H9 (cell line): ENCODE data around the gene DCST1. TPM values are rescaled to one million over a fixed set of nuclear protein-coding genes. Genes with fewer than 3 reads are reported as not detected.

Experiments
- DNase-seq: peaks from one replicate; pipeline ENCODE4 v3.0.0-alpha.2; 2017
- H2AFZ ChIP-seq: one replicate; pipeline ENCODE4 v1.6.1; 2013; ENCODE audit warnings: mild to moderate bottlenecking, low read length, control low read depth, moderate library complexity
- H2AK5ac ChIP-seq: 2 replicates; pipeline ENCODE4 v1.6.1; 2013; ENCODE audit warnings: low read length, control low read depth, mixed read lengths; ENCODE audit not compliant: insufficient read length
- H2BK120ac ChIP-seq: one replicate; pipeline ENCODE4 v1.6.1; 2013; ENCODE audit warnings: low read depth, mild to moderate bottlenecking, low read length, control low read depth, inconsistent platforms; ENCODE audit not compliant: poor library complexity, severe bottlenecking
- H2BK12ac ChIP-seq: 2 replicates; pipeline ENCODE4 v1.6.1; 2013; ENCODE audit warnings: low read length, control low read depth, mixed read lengths, low read depth; ENCODE audit not compliant: insufficient read length
- H2BK15ac ChIP-seq: 2 replicates; pipeline ENCODE4 v1.6.1; 2013; ENCODE audit warnings: low read depth, low read length, control low read depth
- H2BK20ac ChIP-seq: one replicate; pipeline ENCODE4 v1.6.1; 2013; ENCODE audit warnings: low read depth, mild to moderate bottlenecking, low read length, control low read depth, inconsistent platforms; ENCODE audit not compliant: poor library complexity, severe bottlenecking
- H2BK5ac ChIP-seq: 2 replicates; pipeline ENCODE4 v1.6.1; 2013; ENCODE audit warnings: low read length, control low read depth, mixed read lengths; ENCODE audit not compliant: insufficient read length
- H3K14ac ChIP-seq: 2 replicates; pipeline ENCODE4 v1.6.1; 2013; ENCODE audit warnings: low read length, control low read depth; ENCODE audit not compliant: insufficient read depth
- H3K18ac ChIP-seq: 2 replicates; pipeline ENCODE4 v1.6.1; 2013; ENCODE audit warnings: low read depth, mild to moderate bottlenecking, mixed read lengths, low read length, control low read depth; ENCODE audit not compliant: insufficient read length
- H3K23ac ChIP-seq: 2 replicates; pipeline ENCODE4 v1.6.1; 2013; ENCODE audit warnings: low read length, control low read depth, mixed read lengths, low read depth; ENCODE audit not compliant: insufficient read length
- H3K23me2 ChIP-seq: 2 replicates; pipeline ENCODE4 v1.6.1; 2013; ENCODE audit warnings: low read depth, mild to moderate bottlenecking, mixed read lengths, low read length, control low read depth; ENCODE audit not compliant: insufficient read length, poor library complexity, severe bottlenecking
- H3K27ac ChIP-seq: 2 replicates; pipeline ENCODE4 v1.5.1; 2013; ENCODE audit warnings: low read length, control low read depth, mixed read lengths, low read depth; ENCODE audit not compliant: insufficient read length
- H3K27me3 ChIP-seq: 2 replicates; pipeline ENCODE4 v1.6.1; 2013; ENCODE audit warnings: low read length, control low read depth, inconsistent platforms; ENCODE audit not compliant: insufficient read depth
- H3K4ac ChIP-seq: 2 replicates; pipeline ENCODE4 v1.6.1; 2013; ENCODE audit warnings: low read depth, mild to moderate bottlenecking, control low read depth, inconsistent platforms, low read length, moderate library complexity
- H3K4me1 ChIP-seq: 2 replicates; pipeline ENCODE4 v1.6.1; 2013; ENCODE audit warnings: low read length, control low read depth, inconsistent platforms; ENCODE audit not compliant: insufficient read depth
- H3K4me2 ChIP-seq: 2 replicates; pipeline ENCODE4 v1.6.1; 2013; ENCODE audit warnings: low read length, control low read depth, mixed read lengths; ENCODE audit not compliant: insufficient read length, insufficient read depth
- H3K56ac ChIP-seq: 2 replicates; pipeline ENCODE4 v1.6.1; 2013; ENCODE audit warnings: low read depth, mild to moderate bottlenecking, mixed read lengths, low read length, control low read depth; ENCODE audit not compliant: insufficient read length
- H3K79me1 ChIP-seq: 2 replicates; pipeline ENCODE4 v1.6.1; 2013; ENCODE audit warnings: low read depth, mild to moderate bottlenecking, moderate library complexity, low read length, control low read depth, inconsistent platforms; ENCODE audit not compliant: insufficient read depth, poor library complexity, severe bottlenecking
- H3K79me2 ChIP-seq: 2 replicates; pipeline ENCODE4 v1.6.1; 2013; ENCODE audit warnings: low read length, control low read depth, inconsistent platforms; ENCODE audit not compliant: insufficient read depth
- H3K9ac ChIP-seq: 2 replicates; pipeline ENCODE4 v1.6.1; 2013; ENCODE audit warnings: low read length, control low read depth, mixed read lengths; ENCODE audit not compliant: insufficient read length; ENCODE audit errors: extremely low read depth
- H3K9me3 ChIP-seq: one replicate; pipeline ENCODE4 v1.6.1; 2013; ENCODE audit warnings: low read depth, low read length, inconsistent platforms; ENCODE audit not compliant: control insufficient read depth
- H3T11ph ChIP-seq: one replicate; pipeline ENCODE4 v1.6.1; 2013; ENCODE audit warnings: mild to moderate bottlenecking, low read length, control low read depth, inconsistent platforms
- H4K20me1 ChIP-seq: one replicate; pipeline ENCODE4 v1.6.1; 2013; ENCODE audit not compliant: control insufficient read depth, insufficient read length, insufficient read depth
- H4K5ac ChIP-seq: 2 replicates; pipeline ENCODE4 v1.6.1; 2013; ENCODE audit warnings: low read depth, mild to moderate bottlenecking, mixed read lengths, low read length, control low read depth; ENCODE audit not compliant: insufficient read length
- H4K8ac ChIP-seq: replicated peaks from 2 replicates; pipeline ENCODE4 v1.6.1; 2013; ENCODE audit warnings: low read length, control low read depth, mixed read lengths, low read depth; ENCODE audit not compliant: insufficient read length
- H4K91ac ChIP-seq: 2 replicates; pipeline ENCODE4 v1.6.1; 2013; ENCODE audit warnings: low read depth, mild to moderate bottlenecking, moderate library complexity, mixed read lengths, low read length, control low read depth; ENCODE audit not compliant: insufficient read length
- H3K27ac Mint-ChIP-seq, 3 experiments: 2 replicates in 2 of 3; 3 replicates in 1 of 3; pipeline ENCODE4 v1.8.0; 2020 to 2021; ENCODE audit warnings: mixed read lengths in 3 of 3, mild to moderate bottlenecking in 1 of 3, moderate library complexity in 1 of 3
- H3K27me3 Mint-ChIP-seq: 2 replicates; pipeline ENCODE4 v1.8.0; 2021; ENCODE audit warnings: low read depth, mild to moderate bottlenecking, moderate library complexity, mixed read lengths
- H3K36me3 Mint-ChIP-seq, 3 experiments: 2 replicates in 2 of 3; 3 replicates in 1 of 3; pipeline ENCODE4 v1.8.0; 2020 to 2021; ENCODE audit warnings: low read depth in 3 of 3, mixed read lengths in 3 of 3; ENCODE audit not compliant: insufficient read depth in 1 of 3
- H3K4me1 Mint-ChIP-seq, 2 experiments: 2 replicates each; pipeline ENCODE4 v1.8.0; 2020; ENCODE audit warnings: mixed read lengths in 2 of 2
- H3K4me3 Mint-ChIP-seq, 2 experiments: 2 replicates in 1 of 2; 3 replicates in 1 of 2; pipeline ENCODE4 v1.8.0; 2020 to 2021; ENCODE audit warnings: mild to moderate bottlenecking in 2 of 2, mixed read lengths in 2 of 2, moderate library complexity in 1 of 2
- H3K9me3 Mint-ChIP-seq, 2 experiments: 2 replicates in 1 of 2; 3 replicates in 1 of 2; pipeline ENCODE4 v1.8.0; 2020; ENCODE audit warnings: mild to moderate bottlenecking in 2 of 2, mixed read lengths in 2 of 2, moderate library complexity in 1 of 2
- CTCF ChIP-seq: fragments of 200-600 bp; sonication (generic); conservative IDR thresholded peaks from 3 replicates; pipeline ENCODE4 v1.8.0; 2021; ENCODE audit warnings: antibody characterized with exemption, mild to moderate bottlenecking
- WGBS: extraction: QIAGEN DNeasy Blood & Tissue Kit; methylation state at CpG from one replicate; pipeline ENCODE4 v1.1.7; 2013; ENCODE audit warnings: missing lambda C conversion rate, low lambda C conversion rate, mixed read lengths; ENCODE audit not compliant: insufficient read length; ENCODE audit errors: extremely low coverage; 5-methylcytosine and 5-hydroxymethylcytosine counted together
- total RNA-seq: library from RNA; stranded (reverse); gene quantifications from 2 replicates; pipeline ENCODE4 v1.2.1, GENCODE V29; 2021

Gene DCST1
- total RNA-seq, 1 experiment from 2014 or later, result not detected

GRCh38 chr1:155082301-155083051 is 48.9 kb downstream of the DCST1 start:
- no peak overlapping the region for H2AK5ac ChIP-seq
- H2BK5ac ChIP-seq, result no peak overlapping the region
- H2AFZ ChIP-seq, result no peak overlapping the region
- H3K27me3 Mint-ChIP-seq, result peaks cover 72% of the 10 kb centered on the region
- no peaks in the 10 kb centered on the region for H3K79me1 ChIP-seq
- no peak overlapping the region for H3K18ac ChIP-seq
- peaks cover 51% of the 10 kb centered on the region for H3K27me3 ChIP-seq
- H3T11ph ChIP-seq, result no peak overlapping the region
- no peaks in the 10 kb centered on the region for H3K9me3 ChIP-seq
- H3K4me1 ChIP-seq, result no peaks in the 10 kb centered on the region
- no CpG with 5 or more reads among the region's 36 CpGs for WGBS
- H4K8ac ChIP-seq, result no peak overlapping the region
- no peak overlapping the region for H3K23ac ChIP-seq
- no peak overlapping the region for H3K14ac ChIP-seq
- H3K23me2 ChIP-seq, result peaks cover 30% of the 10 kb centered on the region
- H3K9ac ChIP-seq, result no peak overlapping the region
- H3K4ac ChIP-seq, result no peak overlapping the region
- peak overlapping the region; percentile 26 for H3K4me2 ChIP-seq
- no peaks in the 10 kb centered on the region for H4K20me1 ChIP-seq
- H4K91ac ChIP-seq, result no peak overlapping the region
- no peak overlapping the region for H2BK12ac ChIP-seq
- 0 out of 7 replicates have a peak, but pooled peaks cover 0 to 4% (median 0%) of the 10 kb centered on the region in 3 experiments for H3K36me3 Mint-ChIP-seq
- H3K4me1 Mint-ChIP-seq, result peaks cover 32 to 54% of the 10 kb centered on the region in 2 experiments
- H3K4me3 Mint-ChIP-seq, result peak overlapping the region; percentile 34 to 74; a peak in 4 of 5 replicates
- DNase-seq, result no peak
- H3K27ac ChIP-seq, result no peak overlapping the region
- H3K27ac Mint-ChIP-seq, result no peak overlapping the region; a peak in 1 of 7 replicates
- H4K5ac ChIP-seq, result no peak overlapping the region
- no peak overlapping the region for H3K56ac ChIP-seq
- H3K9me3 Mint-ChIP-seq, result peaks cover 0 to 6% of the 10 kb centered on the region in 2 experiments; a peak in 2 of 5 replicates
- no peak overlapping the region for H2BK15ac ChIP-seq
- no peak for TF ChIP-seq CTCF
- no peak overlapping the region for H2BK120ac ChIP-seq
- no peak overlapping the region for H2BK20ac ChIP-seq
- no peaks in the 10 kb centered on the region for H3K79me2 ChIP-seq
